Heart right ventricle (tissue), 16 donors: Measurements from ENCODE around the gene CRELD2. TPM values are rescaled to one million over a fixed set of nuclear protein-coding genes. Genes with fewer than 3 reads are reported as not detected.

Experiments used
- ATAC-seq, 8 donors: fragments of 200-7000 bp; cut with Tn5 transposase; one replicate each; pipeline ENCODE4 v1.9.1; 2020; ENCODE audit warnings: mild to moderate bottlenecking in 8 of 8, moderate library complexity in 8 of 8, moderate number of reproducible peaks in 1 of 8
- DNase-seq, 2 donors: peaks; one replicate each; pipeline ENCODE4 v3.0.0-alpha.2; 2020
- H3K27ac ChIP-seq, 10 donors: fragments of 200-600 bp; sonication (generic) in 2 of 10; one replicate each; pipeline versions ENCODE4 v1.5.0 to v1.8.0; 2020 to 2022; ENCODE audit warnings: mild to moderate bottlenecking in 3 of 10
- H3K27me3 ChIP-seq, 7 donors: fragments of 200-600 bp; one replicate each; pipeline ENCODE4 v1.8.0; 2021 to 2022; ENCODE audit warnings: mild to moderate bottlenecking in 2 of 7
- H3K36me3 ChIP-seq, 9 donors: fragments of 200-600 bp; sonication (generic) in 1 of 9; one replicate each; pipeline versions ENCODE4 v1.5.0 to v1.8.0; 2020 to 2022; ENCODE audit warnings: mild to moderate bottlenecking in 2 of 9
- H3K4me1 ChIP-seq, 9 donors: fragments of 200-600 bp; sonication (generic) in 1 of 9; one replicate each; pipeline versions ENCODE4 v1.5.0 to v1.8.0; 2020 to 2022; ENCODE audit warnings: mild to moderate bottlenecking in 4 of 9
- H3K4me3 ChIP-seq, 10 donors: fragments of 200-600 bp; sonication (generic) in 2 of 10; one replicate each; pipeline versions ENCODE4 v1.5.0 to v1.8.0; 2020 to 2022; ENCODE audit warnings: mild to moderate bottlenecking in 7 of 10, moderate library complexity in 2 of 10
- H3K9me3 ChIP-seq, 11 donors: fragments of 200-600 bp in 10 of 11; sonication (generic) in 2 of 11; one replicate each; pipeline versions ENCODE4 v1.5.0 to v1.8.0; 2013 to 2022; ENCODE audit warnings: mild to moderate bottlenecking in 2 of 11, control low read depth in 1 of 11, moderate library complexity in 1 of 11
- WGBS, 2 donors: extraction: QIAGEN DNeasy Blood & Tissue Kit; methylation state at CpG; one replicate each; pipeline ENCODE4 v1.1.7; 2013; ENCODE audit warnings: inconsistent platforms in 1 of 2; 5-methylcytosine and 5-hydroxymethylcytosine counted together
- intact Hi-C, 10 donors: fragments of 100-400 bp; cut with DNase I; formaldehyde crosslinking; loops; one replicate each; pipeline versions ENCODE4 v1.11.1 to v1.14.2; 2022
- polyA plus RNA-seq, 2 donors: library from polyadenylated mRNA; stranded (reverse); fragments of 200-250 nt; gene quantifications; one replicate each; pipeline ENCODE4 v1.2.3, GENCODE V29; 2013
- total RNA-seq, 10 donors: library from RNA; stranded (reverse); fragmentation: NEBNext Ultra II Directional in 3 of 10; extraction: Animal tissue kit (Norgen Biotek cat#: 25700) in 3 of 10; gene quantifications; one replicate each; pipeline versions ENCODE4 v1.2.1 to v1.2.4, GENCODE V29; 2021 to 2023
- TF ChIP-seq, protein P1 (sequence below), 9 donors: fragments of 200-600 bp; sonication (generic) in 2 of 9; IDR thresholded peaks; one replicate each; pipeline versions ENCODE4 v1.5.0 to v1.8.0; 2021 to 2022; ENCODE audit warnings: antibody characterized with exemption in 9 of 9, mild to moderate bottlenecking in 5 of 9, moderate library complexity in 1 of 9
- donor health status: Arrhythmogenic right ventricular cardiomyopathy.
- donor health status: ischemic (EF 13 %, LVEDD 7.1; RV severe dilation, severe dysfunction).
- donor health status: healthy with polysubstance abuse.
- donor health status: DM: no; HTN: yes; CAD: no.
- donor health status: DM: no; HTN: no; CAD: no.
- donor health status: ischemic (EF 25% LVEDD 6.9; RV normal size, moderate dysfunction).
- donor health status: ischemic (EF 25% LVEDD 5.7; RV mildly dilated, moderate dysfunction).
- donor health status: healthy.
- donor health status: DM: yes; HTN: yes; CAD: no.
- donor health status: Ischemic cardiomyopathy.
- donor health status: ischemic (EF 35%, LVEDD 5.7; RV mildly dilated, moderate dysfunction).
- donor health status: nonischemic (EF 11% LVEDD 7.7; RV severe dilation, severe dysfunction).
- donor health status: DM: yes; HTN: yes; CAD: no.
- donor health status: PGD.
- donor health status: ischemic (EF 29% LVEDD 5.4; RV normal size, mild dysfunction).
- donor health status: nonischemic (EF 23%, LVEDD 6.1; RV moderate dilation, normal function).

CRELD2 gene
- total and polyA plus RNA-seq, 12 donors = 11.0 to 90.0 (median 19.2) TPM

DNA sequence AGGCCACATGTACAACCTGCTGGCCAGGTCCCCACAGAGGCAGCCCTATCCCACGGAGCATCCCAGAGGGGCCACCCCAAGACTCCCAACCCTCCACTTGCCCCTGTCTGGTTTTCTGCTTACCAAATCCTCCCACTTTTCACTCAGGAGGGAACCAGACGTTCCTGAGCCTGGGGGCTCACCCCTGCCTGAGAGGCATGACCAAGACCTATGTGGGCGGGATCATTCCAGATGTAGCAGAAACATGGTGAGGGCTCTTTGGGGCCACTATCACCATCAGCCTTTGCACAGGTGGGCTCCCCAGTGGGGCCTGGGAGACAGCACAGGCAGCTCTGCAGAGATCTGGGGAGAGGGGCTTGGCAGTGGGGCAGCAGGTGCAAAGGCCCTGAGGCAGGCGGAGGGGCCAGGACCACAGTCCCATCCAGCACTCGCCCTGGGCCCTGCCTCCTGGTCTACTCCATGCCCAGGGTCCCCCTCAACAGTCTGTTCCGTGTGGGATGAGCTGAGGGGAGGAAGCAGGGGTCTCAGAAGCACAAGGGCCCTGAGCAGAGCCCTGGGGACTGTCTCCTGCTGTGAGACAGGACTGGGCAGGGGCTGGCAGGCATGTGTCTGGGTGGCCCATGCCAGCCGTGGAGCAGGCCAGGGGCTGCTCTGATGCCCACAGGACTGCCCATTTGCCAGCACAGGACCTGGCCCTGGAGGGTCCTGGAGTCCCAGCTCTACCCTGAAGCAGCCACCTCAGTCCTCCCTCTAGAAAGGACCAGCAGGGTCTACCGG lies 51.5 kb downstream of the CRELD2 start:
- TF ChIP-seq, protein P1, sequence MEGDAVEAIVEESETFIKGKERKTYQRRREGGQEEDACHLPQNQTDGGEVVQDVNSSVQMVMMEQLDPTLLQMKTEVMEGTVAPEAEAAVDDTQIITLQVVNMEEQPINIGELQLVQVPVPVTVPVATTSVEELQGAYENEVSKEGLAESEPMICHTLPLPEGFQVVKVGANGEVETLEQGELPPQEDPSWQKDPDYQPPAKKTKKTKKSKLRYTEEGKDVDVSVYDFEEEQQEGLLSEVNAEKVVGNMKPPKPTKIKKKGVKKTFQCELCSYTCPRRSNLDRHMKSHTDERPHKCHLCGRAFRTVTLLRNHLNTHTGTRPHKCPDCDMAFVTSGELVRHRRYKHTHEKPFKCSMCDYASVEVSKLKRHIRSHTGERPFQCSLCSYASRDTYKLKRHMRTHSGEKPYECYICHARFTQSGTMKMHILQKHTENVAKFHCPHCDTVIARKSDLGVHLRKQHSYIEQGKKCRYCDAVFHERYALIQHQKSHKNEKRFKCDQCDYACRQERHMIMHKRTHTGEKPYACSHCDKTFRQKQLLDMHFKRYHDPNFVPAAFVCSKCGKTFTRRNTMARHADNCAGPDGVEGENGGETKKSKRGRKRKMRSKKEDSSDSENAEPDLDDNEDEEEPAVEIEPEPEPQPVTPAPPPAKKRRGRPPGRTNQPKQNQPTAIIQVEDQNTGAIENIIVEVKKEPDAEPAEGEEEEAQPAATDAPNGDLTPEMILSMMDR (IDR thresholded peaks at IDR 0.05) = no peak
- H3K4me1 ChIP-seq = peaks cover 22 to 67% (median 52%) of the 10 kb centered on the region in 9 donors
- H3K27me3 ChIP-seq = peaks cover 0 to 10% (median 0%) of the 10 kb centered on the region in 7 donors
- H3K36me3 ChIP-seq = peaks cover 0 to 9% (median 0%) of the 10 kb centered on the region in 9 donors
- ATAC-seq (no peak), DNase-seq (peak; percentile 5 to 17)
- no peak overlapping the region for H3K4me3 ChIP-seq
- intact Hi-C loops = loop anchor here in 5 of 10 donors (2.0 to 5.0 kb wide), 2 partner anchors 33 to 38 kb away; no protein-coding TSS in a partner anchor
- H3K9me3 ChIP-seq = no peaks in the 10 kb centered on the region
- WGBS, 2 donors = 86% methylated on average over 8 of the region's 8 CpGs
- peak overlapping the region in 8 of 10 donors; percentile 25 to 99 (median 76) for H3K27ac ChIP-seq

DNA sequence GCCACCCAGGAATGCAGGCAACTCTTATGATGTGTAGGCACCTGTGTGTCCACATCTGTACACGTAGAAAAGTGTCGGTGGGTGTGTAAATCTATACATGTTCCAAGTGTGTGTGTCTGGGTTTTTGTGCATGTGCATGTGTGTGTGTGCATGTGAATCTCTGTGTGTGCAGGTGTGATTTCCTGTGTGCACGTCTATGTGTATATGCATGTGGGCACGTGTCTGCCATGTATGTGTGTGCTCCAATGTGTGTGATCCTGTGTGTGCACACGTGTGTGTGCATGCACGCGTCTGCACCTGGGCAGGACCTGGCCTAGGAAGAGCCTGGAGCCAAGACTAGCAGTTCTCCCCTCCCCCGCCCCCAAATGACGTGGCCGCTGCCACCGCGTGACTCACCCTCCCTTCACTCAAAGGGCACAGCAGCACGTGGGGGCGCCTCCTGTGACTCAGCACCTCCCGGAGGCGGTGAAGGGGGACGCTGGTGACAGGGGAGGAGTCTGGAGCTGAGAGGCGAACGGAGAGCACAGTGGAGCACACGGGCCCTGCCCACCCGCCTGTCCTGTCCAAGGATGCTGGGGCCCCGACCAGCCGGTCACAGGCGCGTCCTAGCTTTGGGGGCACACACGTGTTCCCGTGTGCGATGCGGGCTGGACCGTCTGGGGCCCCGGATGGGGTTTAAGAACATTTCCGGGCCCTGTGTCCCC lies 52.2 kb downstream of the CRELD2 start:
- Histone ChIP-seq H3K4me3 (peak overlapping the region; percentile 35 to 60 (median 54)), H3K9me3 (no peaks in the 10 kb centered on the region), H3K27me3 (peaks cover 0 to 10% (median 0%) of the 10 kb centered on the region in 7 donors), H3K36me3 (peaks cover 0 to 2% (median 0%) of the 10 kb centered on the region in 9 donors), H3K27ac (peak overlapping the region; percentile 8 to 99 (median 86)), H3K4me1 (peaks cover 18 to 60% (median 45%) of the 10 kb centered on the region in 9 donors)
- ATAC-seq (peak; percentile 85 to 92 (median 90)), DNase-seq (peak; percentile 92 to 94)
- TF ChIP-seq, protein P1 (IDR thresholded peaks at IDR 0.05) = no peak
- intact Hi-C loops = loop anchor here in 4 of 10 donors (2.0 to 5.0 kb wide), 2 partner anchors 34 to 38 kb away; no protein-coding TSS in a partner anchor
- 9 to 10% methylated on average over 32 of the region's 32 CpGs for WGBS, 2 donors

DNA sequence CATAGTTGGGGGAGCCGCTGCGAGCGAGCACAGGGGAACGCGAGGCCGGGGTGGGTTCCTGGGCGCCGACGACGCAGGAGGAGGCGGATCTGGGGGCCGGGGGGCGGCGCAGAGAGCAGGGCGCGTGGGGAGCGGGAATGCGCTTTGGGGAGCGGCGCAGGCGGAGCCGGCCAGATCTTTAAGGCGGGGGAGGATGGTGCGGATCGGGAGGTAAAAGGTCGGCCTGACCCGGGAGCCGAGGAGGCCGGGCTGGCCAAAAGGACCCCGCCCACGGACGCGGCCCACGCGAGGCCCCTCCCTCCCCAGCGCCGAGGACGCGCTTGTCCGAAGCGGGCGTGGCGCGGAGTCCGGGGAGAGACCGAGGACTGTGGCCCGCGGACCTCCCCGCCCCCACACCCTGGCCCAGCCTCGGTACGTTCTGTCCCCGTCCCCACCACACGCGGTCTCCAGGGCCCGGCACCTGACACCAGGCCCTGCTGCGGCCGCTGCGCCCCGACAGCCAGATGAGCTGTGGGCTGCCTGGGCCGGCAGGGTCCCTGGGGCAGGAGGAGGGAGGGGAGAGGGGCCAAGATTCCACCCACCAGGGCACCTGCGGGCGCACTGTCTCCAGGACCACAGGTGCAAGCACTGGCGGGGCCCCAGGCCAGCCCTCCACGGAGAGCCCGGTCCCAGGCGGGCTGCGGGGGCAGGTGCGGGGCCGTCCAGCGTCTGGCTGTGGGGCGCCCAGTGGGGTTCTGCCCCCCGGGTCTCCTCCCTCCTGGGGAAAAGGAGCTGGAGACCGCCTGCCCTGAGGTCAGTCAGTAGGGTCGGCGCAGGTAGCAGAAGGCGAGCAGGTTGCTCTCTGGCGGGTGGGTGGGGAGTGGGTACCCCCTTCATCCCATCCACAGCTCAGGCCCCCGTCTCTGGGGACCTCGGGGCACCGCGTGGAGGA lies 53.1 kb downstream of the CRELD2 start:
- intact Hi-C loops = loop anchor here in 4 of 10 donors (2.0 to 5.0 kb wide), 2 partner anchors 35 to 39 kb away; no protein-coding TSS in a partner anchor
- WGBS, 2 donors = 10 to 12% methylated on average over 53 to 76 of the region's 81 CpGs
- TF ChIP-seq, protein P1 (IDR thresholded peaks at IDR 0.05) = no peak

More for the DNA sequence above, 53.1 kb downstream of the CRELD2 start:
- H3K4me1 ChIP-seq = peaks cover 10 to 57% (median 37%) of the 10 kb centered on the region in 9 donors
- H3K27ac ChIP-seq = peak overlapping the region; percentile 8 to 99 (median 86)
- H3K27me3 ChIP-seq = peaks cover 0 to 10% (median 0%) of the 10 kb centered on the region in 7 donors
- no peaks in the 10 kb centered on the region for H3K36me3 ChIP-seq
- peak; percentile 45 to 80 (median 66) for ATAC-seq
- peak overlapping the region; percentile 35 to 60 (median 54) for H3K4me3 ChIP-seq
- no peaks in the 10 kb centered on the region for H3K9me3 ChIP-seq
- DNase-seq = peak; percentile 70 to 87
